H9 (cell line): ENCODE measurements around the gene FAM210A. TPM values are rescaled to one million over a fixed set of nuclear protein-coding genes. Genes with fewer than 3 reads are reported as not detected.

ENCODE experiments used
- DNase-seq: peaks from one replicate; pipeline ENCODE4 v3.0.0-alpha.2; 2017
- H2AFZ ChIP-seq: one replicate; pipeline ENCODE4 v1.6.1; 2013; ENCODE audit warnings: mild to moderate bottlenecking, low read length, control low read depth, moderate library complexity
- H2AK5ac ChIP-seq: 2 replicates; pipeline ENCODE4 v1.6.1; 2013; ENCODE audit warnings: low read length, control low read depth, mixed read lengths; ENCODE audit not compliant: insufficient read length
- H2BK120ac ChIP-seq: one replicate; pipeline ENCODE4 v1.6.1; 2013; ENCODE audit warnings: low read depth, mild to moderate bottlenecking, low read length, control low read depth, inconsistent platforms; ENCODE audit not compliant: poor library complexity, severe bottlenecking
- H2BK12ac ChIP-seq: 2 replicates; pipeline ENCODE4 v1.6.1; 2013; ENCODE audit warnings: low read length, control low read depth, mixed read lengths, low read depth; ENCODE audit not compliant: insufficient read length
- H2BK15ac ChIP-seq: 2 replicates; pipeline ENCODE4 v1.6.1; 2013; ENCODE audit warnings: low read depth, low read length, control low read depth
- H2BK20ac ChIP-seq: one replicate; pipeline ENCODE4 v1.6.1; 2013; ENCODE audit warnings: low read depth, mild to moderate bottlenecking, low read length, control low read depth, inconsistent platforms; ENCODE audit not compliant: poor library complexity, severe bottlenecking
- H2BK5ac ChIP-seq: 2 replicates; pipeline ENCODE4 v1.6.1; 2013; ENCODE audit warnings: low read length, control low read depth, mixed read lengths; ENCODE audit not compliant: insufficient read length
- H3K14ac ChIP-seq: 2 replicates; pipeline ENCODE4 v1.6.1; 2013; ENCODE audit warnings: low read length, control low read depth; ENCODE audit not compliant: insufficient read depth
- H3K18ac ChIP-seq: 2 replicates; pipeline ENCODE4 v1.6.1; 2013; ENCODE audit warnings: low read depth, mild to moderate bottlenecking, mixed read lengths, low read length, control low read depth; ENCODE audit not compliant: insufficient read length
- H3K23ac ChIP-seq: 2 replicates; pipeline ENCODE4 v1.6.1; 2013; ENCODE audit warnings: low read length, control low read depth, mixed read lengths, low read depth; ENCODE audit not compliant: insufficient read length
- H3K23me2 ChIP-seq: 2 replicates; pipeline ENCODE4 v1.6.1; 2013; ENCODE audit warnings: low read depth, mild to moderate bottlenecking, mixed read lengths, low read length, control low read depth; ENCODE audit not compliant: insufficient read length, poor library complexity, severe bottlenecking
- H3K27ac ChIP-seq: 2 replicates; pipeline ENCODE4 v1.5.1; 2013; ENCODE audit warnings: low read length, control low read depth, mixed read lengths, low read depth; ENCODE audit not compliant: insufficient read length
- H3K27me3 ChIP-seq: 2 replicates; pipeline ENCODE4 v1.6.1; 2013; ENCODE audit warnings: low read length, control low read depth, inconsistent platforms; ENCODE audit not compliant: insufficient read depth
- H3K4ac ChIP-seq: 2 replicates; pipeline ENCODE4 v1.6.1; 2013; ENCODE audit warnings: low read depth, mild to moderate bottlenecking, control low read depth, inconsistent platforms, low read length, moderate library complexity
- H3K4me1 ChIP-seq: 2 replicates; pipeline ENCODE4 v1.6.1; 2013; ENCODE audit warnings: low read length, control low read depth, inconsistent platforms; ENCODE audit not compliant: insufficient read depth
- H3K4me2 ChIP-seq: 2 replicates; pipeline ENCODE4 v1.6.1; 2013; ENCODE audit warnings: low read length, control low read depth, mixed read lengths; ENCODE audit not compliant: insufficient read length, insufficient read depth
- H3K56ac ChIP-seq: 2 replicates; pipeline ENCODE4 v1.6.1; 2013; ENCODE audit warnings: low read depth, mild to moderate bottlenecking, mixed read lengths, low read length, control low read depth; ENCODE audit not compliant: insufficient read length
- H3K79me1 ChIP-seq: 2 replicates; pipeline ENCODE4 v1.6.1; 2013; ENCODE audit warnings: low read depth, mild to moderate bottlenecking, moderate library complexity, low read length, control low read depth, inconsistent platforms; ENCODE audit not compliant: insufficient read depth, poor library complexity, severe bottlenecking
- H3K79me2 ChIP-seq: 2 replicates; pipeline ENCODE4 v1.6.1; 2013; ENCODE audit warnings: low read length, control low read depth, inconsistent platforms; ENCODE audit not compliant: insufficient read depth
- H3K9ac ChIP-seq: 2 replicates; pipeline ENCODE4 v1.6.1; 2013; ENCODE audit warnings: low read length, control low read depth, mixed read lengths; ENCODE audit not compliant: insufficient read length; ENCODE audit errors: extremely low read depth
- H3K9me3 ChIP-seq: one replicate; pipeline ENCODE4 v1.6.1; 2013; ENCODE audit warnings: low read depth, low read length, inconsistent platforms; ENCODE audit not compliant: control insufficient read depth
- H3T11ph ChIP-seq: one replicate; pipeline ENCODE4 v1.6.1; 2013; ENCODE audit warnings: mild to moderate bottlenecking, low read length, control low read depth, inconsistent platforms
- H4K20me1 ChIP-seq: one replicate; pipeline ENCODE4 v1.6.1; 2013; ENCODE audit not compliant: control insufficient read depth, insufficient read length, insufficient read depth
- H4K5ac ChIP-seq: 2 replicates; pipeline ENCODE4 v1.6.1; 2013; ENCODE audit warnings: low read depth, mild to moderate bottlenecking, mixed read lengths, low read length, control low read depth; ENCODE audit not compliant: insufficient read length
- H4K8ac ChIP-seq: replicated peaks from 2 replicates; pipeline ENCODE4 v1.6.1; 2013; ENCODE audit warnings: low read length, control low read depth, mixed read lengths, low read depth; ENCODE audit not compliant: insufficient read length
- H4K91ac ChIP-seq: 2 replicates; pipeline ENCODE4 v1.6.1; 2013; ENCODE audit warnings: low read depth, mild to moderate bottlenecking, moderate library complexity, mixed read lengths, low read length, control low read depth; ENCODE audit not compliant: insufficient read length
- H3K27ac Mint-ChIP-seq, 3 experiments: 2 replicates in 2 of 3; 3 replicates in 1 of 3; pipeline ENCODE4 v1.8.0; 2020 to 2021; ENCODE audit warnings: mixed read lengths in 3 of 3, mild to moderate bottlenecking in 1 of 3, moderate library complexity in 1 of 3
- H3K27me3 Mint-ChIP-seq: 2 replicates; pipeline ENCODE4 v1.8.0; 2021; ENCODE audit warnings: low read depth, mild to moderate bottlenecking, moderate library complexity, mixed read lengths
- H3K36me3 Mint-ChIP-seq, 3 experiments: 2 replicates in 2 of 3; 3 replicates in 1 of 3; pipeline ENCODE4 v1.8.0; 2020 to 2021; ENCODE audit warnings: low read depth in 3 of 3, mixed read lengths in 3 of 3; ENCODE audit not compliant: insufficient read depth in 1 of 3
- H3K4me1 Mint-ChIP-seq, 2 experiments: 2 replicates each; pipeline ENCODE4 v1.8.0; 2020; ENCODE audit warnings: mixed read lengths in 2 of 2
- H3K4me3 Mint-ChIP-seq, 2 experiments: 2 replicates in 1 of 2; 3 replicates in 1 of 2; pipeline ENCODE4 v1.8.0; 2020 to 2021; ENCODE audit warnings: mild to moderate bottlenecking in 2 of 2, mixed read lengths in 2 of 2, moderate library complexity in 1 of 2
- H3K9me3 Mint-ChIP-seq, 2 experiments: 2 replicates in 1 of 2; 3 replicates in 1 of 2; pipeline ENCODE4 v1.8.0; 2020; ENCODE audit warnings: mild to moderate bottlenecking in 2 of 2, mixed read lengths in 2 of 2, moderate library complexity in 1 of 2
- WGBS: extraction: QIAGEN DNeasy Blood & Tissue Kit; methylation state at CpG from one replicate; pipeline ENCODE4 v1.1.7; 2013; ENCODE audit warnings: missing lambda C conversion rate, low lambda C conversion rate, mixed read lengths; ENCODE audit not compliant: insufficient read length; ENCODE audit errors: extremely low coverage; 5-methylcytosine and 5-hydroxymethylcytosine counted together
- total RNA-seq: library from RNA; stranded (reverse); gene quantifications from 2 replicates; pipeline ENCODE4 v1.2.1, GENCODE V29; 2021
- TF ChIP-seq, protein P1 (sequence below): fragments of 200-600 bp; sonication (generic); conservative IDR thresholded peaks from 3 replicates; pipeline ENCODE4 v1.8.0; 2021; ENCODE audit warnings: antibody characterized with exemption, mild to moderate bottlenecking

The FAM210A gene
- total RNA-seq, 1 experiment from 2014 or later: 22.5 TPM

DNA sequence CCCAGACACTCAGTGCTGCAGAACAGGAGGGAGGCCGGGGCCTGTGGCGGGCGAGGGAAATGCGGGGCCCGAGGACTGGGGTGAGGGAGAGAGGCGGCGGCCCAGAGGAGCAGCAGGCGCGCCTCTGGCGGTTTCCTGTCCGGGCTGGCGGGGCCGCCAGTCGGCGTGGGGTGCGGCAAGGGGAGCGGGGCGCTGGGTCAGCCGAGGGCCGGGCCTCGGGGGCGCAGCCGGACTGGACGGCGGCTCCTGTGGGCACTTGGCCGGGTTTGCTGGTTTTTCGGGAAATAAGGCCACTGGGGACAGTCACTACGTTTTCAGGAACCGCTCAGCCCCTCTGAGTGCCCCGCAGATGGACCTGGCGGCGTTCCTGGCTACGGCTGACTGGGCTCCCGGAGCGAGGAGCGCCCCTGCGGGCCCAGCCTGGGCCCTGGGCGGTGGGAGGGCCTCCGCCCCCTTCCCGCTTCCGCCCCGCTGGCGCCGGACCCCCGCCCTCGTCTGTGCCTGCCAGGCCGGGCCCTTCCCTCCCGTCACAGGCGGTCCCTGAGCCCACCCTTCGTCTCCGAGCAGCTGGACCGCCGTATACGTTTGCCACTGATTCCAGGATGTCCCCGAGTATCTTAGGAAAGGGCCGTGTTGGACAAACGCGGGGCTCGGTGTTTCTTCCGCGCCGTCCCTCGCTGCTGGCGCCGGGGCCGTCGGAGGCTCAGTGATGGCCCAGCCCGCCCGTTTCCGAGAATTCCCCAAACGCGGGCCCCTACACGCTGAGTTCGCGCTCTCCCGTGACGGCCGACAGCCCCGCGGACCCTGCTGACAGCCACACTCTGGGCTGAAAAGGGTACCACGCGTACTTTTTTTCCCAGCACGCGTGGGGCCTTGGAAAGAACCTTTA, 84.6 kb downstream of the FAM210A start:
- H4K8ac ChIP-seq: no peak overlapping the region
- H3K4me1 ChIP-seq: no peaks in the 10 kb centered on the region
- no peak overlapping the region for H3K18ac ChIP-seq
- TF ChIP-seq, protein P1, sequence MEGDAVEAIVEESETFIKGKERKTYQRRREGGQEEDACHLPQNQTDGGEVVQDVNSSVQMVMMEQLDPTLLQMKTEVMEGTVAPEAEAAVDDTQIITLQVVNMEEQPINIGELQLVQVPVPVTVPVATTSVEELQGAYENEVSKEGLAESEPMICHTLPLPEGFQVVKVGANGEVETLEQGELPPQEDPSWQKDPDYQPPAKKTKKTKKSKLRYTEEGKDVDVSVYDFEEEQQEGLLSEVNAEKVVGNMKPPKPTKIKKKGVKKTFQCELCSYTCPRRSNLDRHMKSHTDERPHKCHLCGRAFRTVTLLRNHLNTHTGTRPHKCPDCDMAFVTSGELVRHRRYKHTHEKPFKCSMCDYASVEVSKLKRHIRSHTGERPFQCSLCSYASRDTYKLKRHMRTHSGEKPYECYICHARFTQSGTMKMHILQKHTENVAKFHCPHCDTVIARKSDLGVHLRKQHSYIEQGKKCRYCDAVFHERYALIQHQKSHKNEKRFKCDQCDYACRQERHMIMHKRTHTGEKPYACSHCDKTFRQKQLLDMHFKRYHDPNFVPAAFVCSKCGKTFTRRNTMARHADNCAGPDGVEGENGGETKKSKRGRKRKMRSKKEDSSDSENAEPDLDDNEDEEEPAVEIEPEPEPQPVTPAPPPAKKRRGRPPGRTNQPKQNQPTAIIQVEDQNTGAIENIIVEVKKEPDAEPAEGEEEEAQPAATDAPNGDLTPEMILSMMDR: no peak
- Mint-ChIP-seq H3K9me3 (no peaks in the 10 kb centered on the region; a peak in 1 of 5 replicates), H3K27ac (no peak overlapping the region), H3K36me3 (no peaks in the 10 kb centered on the region), H3K27me3 (no peaks in the 10 kb centered on the region), H3K4me1 (no peaks in the 10 kb centered on the region), H3K4me3 (no peak overlapping the region)
- no peak overlapping the region for H3K27ac ChIP-seq
- H3K14ac ChIP-seq: no peak overlapping the region
- H4K5ac ChIP-seq: no peak overlapping the region
- no peaks in the 10 kb centered on the region for H4K20me1 ChIP-seq
- H3K23me2 ChIP-seq: no peaks in the 10 kb centered on the region
- no peak overlapping the region for H2BK12ac ChIP-seq
- no peaks in the 10 kb centered on the region for H3K79me2 ChIP-seq
- H2BK5ac ChIP-seq: no peak overlapping the region
- peak; percentile 49 for DNase-seq
- no peak overlapping the region for H3K23ac ChIP-seq
- H2BK20ac ChIP-seq: no peak overlapping the region
- H3K27me3 ChIP-seq: no peaks in the 10 kb centered on the region
- H2BK120ac ChIP-seq: no peak overlapping the region
- H2BK15ac ChIP-seq: no peak overlapping the region
- H3K4me2 ChIP-seq: no peak overlapping the region
- no peak overlapping the region for H3K9ac ChIP-seq
- no peak overlapping the region for H3T11ph ChIP-seq
- WGBS: no CpG with 5 or more reads among the region's 84 CpGs
- no peak overlapping the region for H4K91ac ChIP-seq
- no peak overlapping the region for H2AK5ac ChIP-seq
- no peaks in the 10 kb centered on the region for H3K79me1 ChIP-seq
- H2AFZ ChIP-seq: no peak overlapping the region
- H3K56ac ChIP-seq: no peak overlapping the region
- H3K4ac ChIP-seq: no peak overlapping the region
- H3K9me3 ChIP-seq: no peaks in the 10 kb centered on the region
